Hepatocyte (in vitro differentiated cells): ENCODE results near the gene RXRA.

Source experiments
- EZH2 ChIP-seq: fragments of 200-600 bp; sonication (generic); IDR thresholded peaks from 2 replicates; pipeline ENCODE4 v1.6.1; 2016; ENCODE audit warnings: antibody characterized with exemption, mild to moderate bottlenecking, borderline replicate concordance
- EZH2phosphoT487 ChIP-seq: fragments of 200-600 bp; sonication (generic); IDR thresholded peaks from one replicate; pipeline ENCODE4 v1.6.1; 2018; ENCODE audit warnings: antibody characterized with exemption, mild to moderate bottlenecking, low read depth, moderate library complexity; ENCODE audit not compliant: unreplicated experiment, severe bottlenecking
- TF ChIP-seq, protein P1 (sequence below): fragments of 200-600 bp; sonication (generic); IDR thresholded peaks from 2 replicates; pipeline ENCODE4 v1.5.1; 2016; ENCODE audit warnings: antibody characterized with exemption, mild to moderate bottlenecking; ENCODE audit not compliant: poor library complexity

DNA sequence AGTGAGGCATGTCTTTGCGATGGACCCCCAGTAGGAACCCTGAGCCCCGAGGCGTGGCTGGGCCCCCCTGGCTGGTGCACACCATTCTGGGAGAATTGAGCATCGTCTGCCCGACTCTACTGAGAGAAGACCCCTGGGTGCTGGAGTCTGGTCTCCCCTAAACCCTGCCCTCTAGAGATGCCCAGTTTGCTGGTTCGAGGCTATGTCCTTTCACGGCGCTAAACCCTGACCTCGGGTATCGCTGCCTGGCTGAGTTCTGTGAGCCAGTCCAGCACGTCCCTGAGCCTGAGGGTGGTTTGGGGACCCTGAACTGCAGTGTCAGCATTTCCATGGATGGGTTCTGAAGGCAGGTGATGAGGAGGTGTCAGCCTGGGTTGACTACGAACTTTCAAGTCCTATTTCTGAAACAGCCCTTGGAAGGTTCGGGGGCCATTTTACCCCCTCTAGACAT is 128.8 kb downstream of the RXRA start:
- TF ChIP-seq, protein P1, sequence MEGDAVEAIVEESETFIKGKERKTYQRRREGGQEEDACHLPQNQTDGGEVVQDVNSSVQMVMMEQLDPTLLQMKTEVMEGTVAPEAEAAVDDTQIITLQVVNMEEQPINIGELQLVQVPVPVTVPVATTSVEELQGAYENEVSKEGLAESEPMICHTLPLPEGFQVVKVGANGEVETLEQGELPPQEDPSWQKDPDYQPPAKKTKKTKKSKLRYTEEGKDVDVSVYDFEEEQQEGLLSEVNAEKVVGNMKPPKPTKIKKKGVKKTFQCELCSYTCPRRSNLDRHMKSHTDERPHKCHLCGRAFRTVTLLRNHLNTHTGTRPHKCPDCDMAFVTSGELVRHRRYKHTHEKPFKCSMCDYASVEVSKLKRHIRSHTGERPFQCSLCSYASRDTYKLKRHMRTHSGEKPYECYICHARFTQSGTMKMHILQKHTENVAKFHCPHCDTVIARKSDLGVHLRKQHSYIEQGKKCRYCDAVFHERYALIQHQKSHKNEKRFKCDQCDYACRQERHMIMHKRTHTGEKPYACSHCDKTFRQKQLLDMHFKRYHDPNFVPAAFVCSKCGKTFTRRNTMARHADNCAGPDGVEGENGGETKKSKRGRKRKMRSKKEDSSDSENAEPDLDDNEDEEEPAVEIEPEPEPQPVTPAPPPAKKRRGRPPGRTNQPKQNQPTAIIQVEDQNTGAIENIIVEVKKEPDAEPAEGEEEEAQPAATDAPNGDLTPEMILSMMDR, result no peak
- TF ChIP-seq EZH2 (no peak), EZH2phosphoT487 (no peak)
